ENCODE data around the gene DPP10.

GRCh38 chr2:114527330-114527983 lies 85.0 kb downstream of the DPP10 start:
- TF ChIP-seq POLR2A (IDR thresholded peaks at IDR 0.05) = no peak
- TF ChIP-seq, protein P1, sequence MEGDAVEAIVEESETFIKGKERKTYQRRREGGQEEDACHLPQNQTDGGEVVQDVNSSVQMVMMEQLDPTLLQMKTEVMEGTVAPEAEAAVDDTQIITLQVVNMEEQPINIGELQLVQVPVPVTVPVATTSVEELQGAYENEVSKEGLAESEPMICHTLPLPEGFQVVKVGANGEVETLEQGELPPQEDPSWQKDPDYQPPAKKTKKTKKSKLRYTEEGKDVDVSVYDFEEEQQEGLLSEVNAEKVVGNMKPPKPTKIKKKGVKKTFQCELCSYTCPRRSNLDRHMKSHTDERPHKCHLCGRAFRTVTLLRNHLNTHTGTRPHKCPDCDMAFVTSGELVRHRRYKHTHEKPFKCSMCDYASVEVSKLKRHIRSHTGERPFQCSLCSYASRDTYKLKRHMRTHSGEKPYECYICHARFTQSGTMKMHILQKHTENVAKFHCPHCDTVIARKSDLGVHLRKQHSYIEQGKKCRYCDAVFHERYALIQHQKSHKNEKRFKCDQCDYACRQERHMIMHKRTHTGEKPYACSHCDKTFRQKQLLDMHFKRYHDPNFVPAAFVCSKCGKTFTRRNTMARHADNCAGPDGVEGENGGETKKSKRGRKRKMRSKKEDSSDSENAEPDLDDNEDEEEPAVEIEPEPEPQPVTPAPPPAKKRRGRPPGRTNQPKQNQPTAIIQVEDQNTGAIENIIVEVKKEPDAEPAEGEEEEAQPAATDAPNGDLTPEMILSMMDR (IDR thresholded peaks at IDR 0.05) = no peak
